ENCODE measurements around the gene EIF4B. TPM values are rescaled to one million over a fixed set of nuclear protein-coding genes. Genes with fewer than 3 reads are reported as not detected.

The EIF4B gene
- total RNA-seq, 1 experiment from 2014 or later, result 809 TPM

GRCh38 chr12:53060064-53060720 is 53.9 kb downstream of the EIF4B start:
- Histone ChIP-seq H3K36me3 (ENCODE audit: control insufficient read depth in 1 of 2, insufficient read depth in 2 of 2, low read length in 2 of 2) (peaks cover 2 to 17% of the 10 kb centered on the region in 2 experiments; a peak in 3 of 4 replicates), H3K27me3 (ENCODE audit: insufficient read depth, low read length) (no peaks in the 10 kb centered on the region), H3K9me3 (ENCODE audit: control insufficient read depth in 1 of 2, insufficient read depth in 1 of 2, low read depth in 1 of 2, low read length in 2 of 2) (no peaks in the 10 kb centered on the region), H3K27ac (ENCODE audit: low read depth, low read length) (no peak overlapping the region), H2AFZ (ENCODE audit: low read depth, low read length, poor library complexity, severe bottlenecking) (no peak overlapping the region), H3K79me2 (ENCODE audit: insufficient read depth, low read length) (no peaks in the 10 kb centered on the region), H4K20me1 (ENCODE audit: insufficient read depth) (peaks cover 3% of the 10 kb centered on the region; the same call in 1 of the 2 replicates), H3K4me1 (ENCODE audit: control insufficient read depth in 1 of 2, insufficient read depth in 2 of 2, low read length in 2 of 2) (peaks cover 18 to 24% of the 10 kb centered on the region in 2 experiments), H3K9ac (ENCODE audit: low read length) (no peak overlapping the region), H3K4me2 (ENCODE audit: low read length) (no peak overlapping the region), H3K4me3 (replicated peaks in 1 of 2; ENCODE audit: low read depth in 1 of 2, low read length in 2 of 2) (no peak overlapping the region), H3K9me2 (ENCODE audit: insufficient read depth) (no peaks in the 10 kb centered on the region)
- ChIA-PET CTCF (no interaction called here), POLR2A (interaction anchor here (0.8 kb wide), 1 partner anchor 54 kb away, joined by 3 read pairs; the partner anchor contains the start of gene EIF4B), RAD21 (ENCODE audit: low non-redundant PET in 1 of 2, low total read pairs in 2 of 2, uncharacterized antibody in 2 of 2, unreplicated experiment in 2 of 2) (no interaction called here)
- ATAC-seq (no peak), DNase-seq (ENCODE audit: low read depth, low spot score) (no peak)
- intact Hi-C loops (cut with micrococcal nuclease), result loop anchor here (10.0 kb wide), 1 partner anchor 225 kb away; no protein-coding TSS in a partner anchor
- no TSS peak for BruUV-seq (replicated peaks)
- TF ChIP-seq POLR2AphosphoS5 (IDR thresholded peaks at IDR 0.05; ENCODE audit: low read depth, low read length) (peak; percentile 17; the same call in 1 of the 2 replicates), SRF (IDR thresholded peaks at IDR 0.05; ENCODE audit: low read depth) (no peak)

- CTCF ChIA-PET, result interaction anchor here (0.5 to 1.7 kb wide), 8 partner anchors 7 to 137 kb away, joined by 3 to 20 read pairs (median 6); partner anchors contain the start of gene SPRYD3
Measured at GRCh38 chr12:53060721-53061276, 54.5 kb downstream of the EIF4B start.

More at GRCh38 chr12:53060721-53061276, 54.5 kb downstream of the EIF4B start:
- H3K27me3 ChIP-seq (ENCODE audit: insufficient read depth, low read length), result no peaks in the 10 kb centered on the region
- DNase-seq (ENCODE audit: low read depth, low spot score) (no peak), ATAC-seq (no peak)
- no peak overlapping the region for H3K4me3 ChIP-seq (replicated peaks in 1 of 2; ENCODE audit: low read depth in 1 of 2, low read length in 2 of 2)
- peaks cover 3% of the 10 kb centered on the region; the same call in 1 of the 2 replicates for H4K20me1 ChIP-seq (ENCODE audit: insufficient read depth)
- H3K4me1 ChIP-seq (ENCODE audit: control insufficient read depth in 1 of 2, insufficient read depth in 2 of 2, low read length in 2 of 2), result peaks cover 18 to 28% of the 10 kb centered on the region in 2 experiments
- peak overlapping the region; percentile 76; the same call in 1 of the 2 replicates for H3K4me2 ChIP-seq (ENCODE audit: low read length)
- no TSS peak for BruUV-seq (replicated peaks)
- H3K36me3 ChIP-seq (ENCODE audit: control insufficient read depth in 1 of 2, insufficient read depth in 2 of 2, low read length in 2 of 2), result peaks cover 3 to 22% of the 10 kb centered on the region in 2 experiments; a peak in 3 of 4 replicates
- no peaks in the 10 kb centered on the region for H3K79me2 ChIP-seq (ENCODE audit: insufficient read depth, low read length)
- H3K27ac ChIP-seq (ENCODE audit: low read depth, low read length), result peak overlapping the region; percentile 45
- H2AFZ ChIP-seq (ENCODE audit: low read depth, low read length, poor library complexity, severe bottlenecking), result no peak overlapping the region
- ChIA-PET RAD21 (ENCODE audit: low non-redundant PET in 1 of 2, low total read pairs in 2 of 2, uncharacterized antibody in 2 of 2, unreplicated experiment in 2 of 2) (interaction anchor here (1.0 to 1.3 kb wide), 4 partner anchors 13 to 176 kb away, joined by 3 to 7 read pairs (median 5); no protein-coding TSS in a partner anchor), POLR2A (interaction anchor here (1.3 to 1.4 kb wide), 2 partner anchors 17 to 38 kb away, joined by 3 to 8 read pairs; no protein-coding TSS in a partner anchor)
- intact Hi-C loops (cut with micrococcal nuclease), result loop anchor here (10.0 kb wide), 1 partner anchor 224 kb away; no protein-coding TSS in a partner anchor
- H3K9me2 ChIP-seq (ENCODE audit: insufficient read depth), result no peaks in the 10 kb centered on the region
- TF ChIP-seq TCF7L2 (IDR thresholded peaks at IDR 0.05; ENCODE audit: borderline replicate concordance, extremely low read depth, insufficient read depth, insufficient read length) (no peak), JUND (IDR thresholded peaks at IDR 0.05) (no peak), REST (IDR thresholded peaks at IDR 0.05; ENCODE audit: low read depth) (no peak), MAX (IDR thresholded peaks at IDR 0.05) (no peak), ZFX (IDR thresholded peaks at IDR 0.05) (no peak), EZH2phosphoT487 (IDR thresholded peaks at IDR 0.05; ENCODE audit: borderline replicate concordance) (no peak), CBX3 (IDR thresholded peaks at IDR 0.05; ENCODE audit: low read depth) (no peak)
- H3K9ac ChIP-seq (ENCODE audit: low read length), result peak overlapping the region; percentile 39; the same call in 1 of the 2 replicates
- H3K9me3 ChIP-seq (ENCODE audit: control insufficient read depth in 1 of 2, insufficient read depth in 1 of 2, low read depth in 1 of 2, low read length in 2 of 2), result no peaks in the 10 kb centered on the region

Measured in HCT116 (cell line).